HG02981 (cell line): ENCODE results near the gene ITFG1.
"Not testable (repeated sequence)": the region's sequence is repeated elsewhere in the genome, so short reads cannot be mapped to it uniquely, and the experiment has no call there.

ENCODE experiments used
- ATAC-seq: cut with Tn5 transposase; IDR thresholded peaks from one replicate; pipeline ENCODE4 v1.9.1; 2021; ENCODE audit warnings: mild to moderate bottlenecking, moderate library complexity; ENCODE audit not compliant: unreplicated experiment

ITFG1 gene

DNA sequence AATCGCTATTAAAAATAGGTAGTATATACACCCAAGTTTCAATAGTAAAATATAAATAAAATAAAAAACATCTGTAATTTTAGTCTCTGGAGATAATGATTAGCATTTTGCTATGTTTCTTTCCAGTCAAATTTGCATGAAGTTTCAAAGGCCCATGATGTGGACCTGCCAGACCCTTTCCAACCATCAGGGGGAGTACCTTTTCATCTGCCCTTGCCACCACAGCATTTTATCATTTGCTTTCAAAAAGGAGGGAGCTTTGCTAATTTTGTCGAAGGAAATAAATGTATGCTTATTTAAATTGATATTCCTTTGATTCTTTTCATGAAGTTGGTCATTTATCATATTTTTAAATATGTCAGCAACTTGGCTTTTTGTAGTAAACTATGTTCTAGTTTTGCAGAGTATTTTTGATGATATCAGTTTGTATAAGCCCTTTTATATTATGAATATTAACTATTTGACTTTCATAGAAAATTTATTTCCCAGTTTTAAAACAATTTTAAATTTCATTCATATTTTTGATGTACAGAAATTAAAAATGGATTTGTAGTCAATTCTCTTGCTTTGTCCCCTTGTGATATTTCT is 201.9 kb downstream of the ITFG1 start:
- ATAC-seq: no peak

DNA sequence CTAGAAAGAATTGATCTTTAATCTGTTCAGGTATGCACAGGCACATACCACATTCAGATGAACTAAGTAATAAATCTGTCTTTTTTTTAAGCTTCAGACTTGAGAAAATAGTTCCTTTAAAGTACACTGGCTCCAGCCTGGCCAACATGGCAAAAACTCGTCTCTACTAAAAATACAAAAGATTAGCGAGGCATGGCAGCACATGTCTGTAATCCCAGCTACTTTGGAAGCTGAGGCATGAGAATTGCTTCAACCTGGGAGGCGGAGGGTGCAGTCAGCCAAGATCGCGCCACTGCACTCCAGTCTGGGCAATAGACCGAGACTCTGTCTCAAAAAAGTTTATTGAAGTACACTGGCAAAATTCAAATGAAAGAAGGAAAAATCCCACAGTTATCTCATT is 206.1 kb downstream of the ITFG1 start:
- ATAC-seq: no peak

DNA sequence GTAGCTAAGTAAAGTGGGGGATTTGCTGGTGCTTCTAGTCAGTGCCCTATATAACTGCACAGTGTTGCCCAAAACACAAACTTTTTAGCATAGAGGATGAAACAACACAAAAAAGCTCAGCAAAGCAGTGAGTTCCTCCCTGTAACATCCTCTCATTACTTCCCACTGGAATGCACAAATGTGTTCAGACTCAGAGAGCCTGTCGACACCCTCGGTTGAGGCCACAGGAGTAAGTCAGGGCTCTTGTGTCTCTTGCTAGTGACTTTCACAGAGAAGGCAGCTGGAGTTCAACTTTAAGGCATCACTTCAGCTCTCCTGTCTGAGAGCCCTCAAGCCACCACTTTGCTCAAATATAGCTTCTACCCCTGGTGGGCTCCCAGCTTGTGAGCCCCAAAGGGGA is 209.9 kb downstream of the ITFG1 start:
- no peak for ATAC-seq

DNA sequence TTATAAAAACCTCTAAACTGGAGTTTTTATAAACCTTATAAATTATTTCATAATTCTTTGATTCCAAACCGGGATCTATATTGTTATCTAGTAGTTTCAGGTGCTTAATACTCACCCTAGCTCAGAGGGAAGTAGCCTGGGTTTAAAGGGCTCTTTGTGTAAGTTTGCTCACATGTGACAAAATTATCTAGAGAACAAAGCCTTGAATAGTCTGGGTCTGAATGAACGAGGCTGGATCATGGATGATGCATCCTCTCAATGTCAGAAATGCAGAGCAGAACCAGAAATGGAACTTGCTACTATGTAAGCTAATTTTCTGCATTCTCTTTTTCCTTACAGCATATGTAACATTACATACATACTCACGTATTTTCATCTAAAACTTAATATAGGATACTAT is 213.2 kb downstream of the ITFG1 start:
- ATAC-seq: no peak

DNA sequence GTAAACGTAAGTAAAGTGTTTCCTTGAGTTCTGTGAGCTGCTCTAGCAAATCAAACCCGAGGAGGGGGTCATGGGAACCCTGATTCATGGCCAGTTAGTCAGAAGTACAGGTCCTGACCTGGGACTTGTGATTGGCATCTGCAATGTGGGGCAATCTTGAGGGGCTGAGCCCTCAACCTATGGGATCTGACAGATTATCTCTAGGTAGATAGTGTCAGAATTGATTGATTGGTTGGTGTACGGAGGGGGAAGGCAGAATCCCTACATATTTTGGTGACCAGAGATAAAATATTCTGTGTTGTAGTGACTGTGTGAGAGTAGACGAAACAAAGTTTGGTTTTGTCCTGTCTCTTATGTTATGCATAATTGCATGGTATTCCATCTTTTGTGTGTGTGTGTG is 216.7 kb downstream of the ITFG1 start:
- ATAC-seq: no peak

DNA sequence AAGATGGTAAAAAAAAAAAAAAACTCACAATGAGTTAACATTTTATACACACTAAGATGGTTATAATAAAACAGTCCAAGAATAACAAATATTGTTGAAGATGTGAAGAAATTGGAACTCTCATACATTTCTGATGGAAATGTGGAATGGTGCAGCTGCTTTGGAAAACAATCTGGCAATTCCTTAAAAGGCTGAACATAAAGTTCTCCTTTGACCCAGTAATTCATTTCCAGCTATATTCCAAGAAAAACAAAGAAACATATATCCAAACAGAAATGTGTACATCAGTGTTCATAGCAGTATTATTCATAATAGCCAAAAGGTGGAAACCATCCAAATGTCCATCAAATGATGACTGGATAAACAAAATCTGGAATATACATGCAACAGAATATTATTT is 219.8 kb downstream of the ITFG1 start:
- ATAC-seq: no peak

DNA sequence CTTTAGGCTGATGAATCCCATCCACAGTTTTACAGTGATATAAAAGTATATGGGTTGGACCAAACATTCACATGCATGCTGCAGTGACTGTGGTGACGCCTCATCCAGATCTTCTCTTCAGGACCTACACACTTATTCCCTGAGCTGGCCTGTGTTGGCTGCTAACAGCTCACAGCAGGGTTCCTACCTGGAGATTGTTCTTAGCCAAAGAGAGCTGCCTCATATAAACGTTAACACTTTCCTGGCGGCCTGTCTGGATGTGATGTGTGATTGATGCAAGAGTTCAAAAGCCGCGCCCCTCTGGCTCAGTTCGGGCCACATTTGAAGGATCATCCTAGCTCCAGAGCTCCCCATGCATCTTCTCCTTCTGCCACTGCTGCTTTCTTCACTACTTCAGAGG is 224.1 kb downstream of the ITFG1 start:
- ATAC-seq: no peak

DNA sequence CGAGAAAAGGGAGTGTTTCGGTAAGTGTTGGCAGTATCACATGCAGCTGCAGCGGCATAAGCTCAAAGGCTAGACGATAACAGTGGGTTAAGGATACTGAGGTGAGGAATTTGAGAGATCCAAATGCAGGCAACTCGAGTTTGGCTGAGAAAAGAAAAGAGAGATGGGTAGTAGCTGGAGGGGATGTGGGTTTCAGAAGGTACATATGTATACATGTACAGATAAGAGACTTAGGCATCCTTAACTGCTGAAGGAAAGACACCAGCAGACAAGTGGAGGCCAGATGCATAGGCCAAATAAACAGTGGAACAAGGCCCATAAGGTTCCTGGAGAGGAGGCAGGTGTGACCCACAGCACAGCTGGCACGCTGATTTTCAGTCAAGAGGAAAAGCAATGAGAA is 230.6 kb downstream of the ITFG1 start:
- ATAC-seq: no peak

DNA sequence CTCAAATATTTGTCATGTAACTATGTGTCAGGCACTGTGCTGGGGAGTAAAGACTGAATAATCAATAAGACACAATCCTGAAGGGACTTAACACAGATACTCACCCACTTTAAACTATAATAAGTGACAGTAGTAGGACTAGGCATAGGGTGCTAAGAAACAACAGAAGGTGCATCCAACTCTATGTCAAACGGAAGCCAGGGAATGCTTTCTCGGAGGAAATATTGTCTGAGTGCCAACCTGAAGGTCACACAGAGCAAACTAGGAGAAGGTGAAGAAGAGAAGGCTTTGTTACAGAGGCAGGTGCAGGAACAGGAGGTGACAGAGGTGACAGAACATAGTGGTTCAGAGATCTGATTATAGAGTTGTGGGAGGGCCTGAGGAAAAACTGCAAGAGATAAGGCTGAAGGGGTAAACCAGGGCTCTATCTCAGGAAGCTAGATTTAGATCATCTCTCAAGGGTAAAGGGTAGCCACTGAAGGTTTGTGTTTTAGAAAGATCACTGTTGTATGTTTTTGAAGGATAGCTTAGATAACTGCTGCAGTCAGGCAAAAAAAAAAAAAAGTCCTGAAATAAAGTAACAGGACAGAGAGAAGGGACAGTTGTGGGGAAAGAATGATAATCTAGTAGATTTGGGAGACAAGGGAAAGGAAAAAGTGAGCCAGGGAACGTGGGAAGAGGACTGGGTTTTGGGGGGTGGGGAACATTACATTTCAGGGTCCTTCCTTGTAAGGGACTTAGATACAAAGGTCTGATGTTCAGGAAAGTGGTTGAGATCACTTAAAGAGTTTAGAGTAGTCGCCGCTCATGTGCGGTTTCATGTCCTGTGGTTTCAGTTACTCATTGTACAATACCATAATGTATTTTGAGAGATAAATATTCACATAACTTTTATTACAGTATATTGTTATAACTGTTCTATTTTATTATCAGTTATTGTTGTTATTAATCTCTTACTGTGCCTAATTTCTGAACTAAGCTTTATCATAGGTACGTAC is 231.5 kb downstream of the ITFG1 start:
- ATAC-seq: no peak

DNA sequence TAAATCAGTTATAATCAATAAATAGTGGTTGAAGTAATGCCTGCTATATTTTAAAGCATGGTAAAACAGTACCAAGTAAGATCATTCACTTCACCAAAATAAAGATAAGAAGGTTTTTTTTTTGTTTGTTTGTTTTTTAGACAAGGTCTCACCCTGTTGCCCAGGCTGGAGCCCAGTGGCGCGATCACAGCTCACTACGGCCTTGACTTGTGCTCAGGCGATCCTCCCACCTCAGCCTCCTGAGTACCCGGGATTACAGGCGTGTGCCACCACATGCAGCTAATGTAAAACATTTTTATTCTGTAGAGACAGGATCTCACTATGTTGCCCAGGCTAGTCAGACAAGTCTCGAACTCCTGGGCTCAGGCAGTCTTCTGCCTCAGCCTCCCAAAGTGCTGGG is 232.6 kb downstream of the ITFG1 start:
- ATAC-seq: no peak

DNA sequence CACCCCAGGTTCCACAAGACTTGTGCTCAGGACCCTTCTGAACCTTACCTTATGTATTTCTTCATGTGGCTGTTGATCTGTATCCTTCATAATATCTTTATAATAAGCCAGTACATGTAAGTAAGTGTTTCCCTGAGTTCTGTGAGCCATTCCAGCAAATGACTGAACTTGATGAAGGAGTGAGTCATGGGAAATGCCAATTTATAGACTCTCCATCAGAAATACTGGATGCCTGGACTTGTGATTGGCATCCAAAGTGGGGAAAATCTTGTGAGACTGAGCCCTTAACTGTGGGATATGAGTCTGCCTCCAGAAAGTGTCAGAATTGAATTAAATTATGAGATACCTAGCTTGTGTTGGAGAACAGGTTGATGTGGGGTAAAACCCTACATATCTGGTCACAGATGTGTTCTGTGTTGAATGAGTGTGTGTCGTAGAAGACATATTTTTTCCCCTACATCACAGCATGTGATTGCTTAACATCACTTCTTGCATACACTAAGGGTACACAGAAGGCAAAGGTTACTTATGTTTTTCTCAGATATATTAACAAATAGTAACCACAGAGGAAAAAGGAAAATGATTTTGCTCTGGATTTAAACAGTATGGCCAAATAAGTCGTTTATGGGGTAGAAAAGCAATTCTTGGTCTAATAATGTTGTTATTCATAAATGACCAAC is 247.0 kb downstream of the ITFG1 start:
- no peak for ATAC-seq

DNA sequence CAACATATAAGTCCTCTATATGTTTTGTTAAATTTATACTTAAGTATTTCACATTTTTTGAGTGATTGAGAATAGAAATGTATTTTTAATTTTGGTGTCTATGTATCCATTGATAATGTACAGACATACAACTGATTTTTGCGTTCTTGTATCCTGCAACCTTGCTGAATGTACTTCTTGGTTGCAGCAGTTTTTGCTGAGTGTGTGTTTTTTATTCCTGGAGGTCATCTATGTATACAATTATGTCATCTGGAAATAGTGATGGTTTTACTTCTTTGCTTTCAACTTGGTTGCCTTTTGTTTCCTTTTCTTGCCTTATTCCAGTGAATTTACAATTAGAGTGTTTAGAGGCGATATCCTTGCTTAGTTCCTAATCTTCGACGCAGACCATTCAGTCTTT is 249.6 kb downstream of the ITFG1 start:
- ATAC-seq: no peak

DNA sequence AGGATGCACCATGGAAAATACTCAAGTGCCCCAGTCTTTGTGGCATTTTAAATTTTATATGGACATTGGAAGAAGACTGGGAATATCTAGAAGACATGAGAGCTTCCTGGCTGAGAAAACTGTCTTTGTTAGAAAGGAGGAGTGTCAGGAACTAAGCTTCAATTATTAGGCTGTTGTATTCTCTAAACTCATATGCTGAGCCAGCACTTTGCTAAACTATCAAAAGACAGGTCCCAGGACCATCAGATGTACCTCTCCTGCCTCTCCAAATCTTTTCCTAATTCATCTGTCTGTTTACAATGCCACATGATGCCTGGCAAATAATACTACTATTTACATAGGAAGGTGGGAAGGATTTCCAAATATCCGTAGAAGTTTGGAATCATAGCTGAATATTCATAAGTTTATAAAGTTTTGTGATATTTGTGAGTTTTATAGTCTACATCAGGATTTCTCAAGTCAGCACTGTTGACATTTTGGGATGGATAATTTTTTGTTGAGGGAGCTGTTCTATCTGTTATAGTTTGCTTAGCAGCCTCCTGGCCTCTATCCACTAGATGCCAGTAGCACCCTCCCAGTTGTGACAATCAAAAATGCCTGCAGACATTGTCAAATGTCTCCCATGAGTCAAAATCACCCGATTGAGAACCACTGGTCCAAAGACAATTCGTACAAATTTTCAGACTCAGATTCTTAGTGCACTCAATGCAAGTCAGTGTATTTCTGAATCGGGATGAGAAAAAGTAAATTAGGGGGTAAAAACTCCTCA is 255.9 kb downstream of the ITFG1 start:
- no peak for ATAC-seq

DNA sequence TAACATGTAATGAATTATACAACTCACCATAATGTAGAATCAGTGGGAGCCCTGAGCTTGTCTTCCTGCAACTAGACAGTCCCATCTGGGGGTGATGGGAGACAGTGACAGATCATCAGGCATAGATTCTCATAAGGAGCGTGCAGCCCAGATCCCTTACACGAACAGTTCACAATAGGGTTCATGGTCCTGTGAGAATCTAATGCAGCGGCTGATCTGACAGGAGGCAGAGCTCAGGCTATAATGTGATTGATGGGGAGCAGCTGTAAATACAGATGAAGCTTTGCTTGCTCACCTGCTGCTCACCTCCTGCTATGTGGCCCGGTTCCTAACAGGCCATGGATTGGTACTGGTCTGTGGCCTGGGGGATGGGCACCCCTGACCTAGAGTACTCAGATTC is 257.4 kb downstream of the ITFG1 start:
- ATAC-seq: not testable (repeated sequence)

DNA sequence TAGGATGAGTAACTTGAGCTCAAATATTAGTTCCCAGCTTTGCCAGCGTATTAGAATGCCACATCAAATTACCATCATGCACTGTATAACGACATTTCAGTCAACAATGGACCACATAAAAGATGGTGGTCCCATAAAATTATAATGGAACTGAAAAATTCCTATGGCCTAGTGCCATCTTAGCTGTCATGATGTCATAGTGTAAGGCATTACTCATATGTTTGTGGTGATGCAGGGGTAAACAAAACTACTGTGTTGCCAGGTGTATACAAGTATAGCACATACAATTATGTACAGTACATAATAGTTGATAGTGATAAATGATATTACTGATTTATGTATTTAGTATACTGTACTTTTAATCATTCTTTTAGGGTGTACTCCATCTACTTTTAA is 262.7 kb downstream of the ITFG1 start:
- no peak for ATAC-seq

DNA sequence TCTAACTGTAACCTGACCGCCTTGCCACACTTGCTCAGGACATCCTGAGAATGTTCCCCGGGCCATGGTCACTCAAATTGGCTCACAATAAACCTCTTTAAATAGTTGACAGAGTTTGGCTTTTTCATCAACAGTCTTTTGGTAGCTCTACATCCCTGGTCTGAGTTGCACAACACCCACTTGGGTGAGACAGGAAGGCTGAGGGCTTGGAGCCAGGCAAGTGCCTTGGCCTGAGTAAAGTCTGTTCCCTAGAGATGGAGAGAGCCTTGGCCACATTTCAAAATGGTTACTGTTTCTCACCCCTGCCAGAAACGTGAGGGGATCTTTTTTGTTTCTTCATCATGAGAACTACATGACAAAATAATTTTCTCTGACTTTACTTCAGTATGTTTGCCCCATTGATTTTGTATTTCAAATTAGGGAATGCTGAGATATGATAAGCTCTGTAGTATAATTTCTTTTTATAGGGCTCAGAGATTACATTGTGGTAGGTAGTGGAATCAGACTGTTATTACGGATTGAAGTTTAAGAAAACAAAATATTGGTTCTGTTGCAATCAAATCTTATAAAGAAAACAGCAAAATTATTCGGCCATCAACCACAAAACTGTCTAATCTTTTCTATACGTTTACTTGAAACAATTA is 263.2 kb downstream of the ITFG1 start:
- ATAC-seq: no peak

DNA sequence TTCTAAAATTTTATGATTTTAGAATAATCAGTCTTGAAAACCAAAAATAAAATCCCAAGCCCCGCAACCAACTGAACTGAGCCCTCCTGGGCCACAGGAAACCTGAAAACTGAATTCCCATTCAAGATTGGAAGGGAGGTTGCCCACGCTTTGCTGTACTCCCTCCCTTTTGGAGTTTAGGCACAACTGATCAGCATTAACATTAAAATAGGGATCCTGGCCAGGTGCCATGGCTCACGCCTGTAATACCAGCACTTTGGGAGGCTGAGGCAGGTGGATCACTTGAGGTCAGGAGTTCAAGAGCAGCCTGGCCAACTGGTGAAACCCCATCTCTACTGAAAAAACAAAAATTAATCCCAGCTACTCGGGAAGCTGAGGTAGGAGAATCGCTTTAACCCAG is 264.4 kb downstream of the ITFG1 start:
- no peak for ATAC-seq

DNA sequence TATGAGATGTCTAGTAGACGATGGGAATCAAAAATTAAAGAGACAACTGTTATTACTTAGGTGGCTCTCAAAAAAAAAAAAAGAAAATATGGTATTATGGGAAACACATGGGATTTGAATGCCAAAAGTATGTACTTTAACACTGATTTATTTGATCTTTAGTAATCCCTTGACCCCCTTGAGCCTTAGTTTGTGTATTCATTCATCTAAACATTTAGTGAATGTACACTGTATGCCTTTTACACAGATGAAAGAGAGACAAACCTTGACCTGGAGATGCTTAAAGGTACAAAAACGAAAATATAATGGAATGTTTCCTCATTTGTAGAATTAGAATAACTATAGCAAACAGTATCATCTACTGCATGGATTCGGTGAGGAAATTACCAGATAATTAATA is 278.5 kb downstream of the ITFG1 start:
- no peak for ATAC-seq

DNA sequence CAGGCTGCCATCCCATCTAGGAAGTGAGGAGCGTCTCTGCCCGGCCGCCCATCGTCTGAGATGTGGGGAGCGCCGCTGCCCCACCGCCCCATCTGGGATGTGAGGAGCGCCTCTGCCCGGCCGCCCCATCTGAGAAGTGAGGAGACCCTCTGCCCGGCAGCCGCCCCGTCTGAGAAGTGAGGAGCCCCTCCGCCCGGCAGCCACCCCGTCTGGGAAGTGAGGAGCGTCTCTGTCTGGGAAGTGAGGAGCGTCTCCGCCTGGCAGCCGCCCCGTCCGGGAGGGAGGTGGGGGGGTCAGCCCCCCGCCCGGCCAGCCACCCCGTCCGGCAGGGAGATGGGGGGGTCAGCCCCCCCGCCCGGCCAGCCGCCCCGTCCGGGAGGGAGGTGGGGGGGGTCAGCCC is 279.8 kb downstream of the ITFG1 start:
- ATAC-seq: not testable (repeated sequence)

DNA sequence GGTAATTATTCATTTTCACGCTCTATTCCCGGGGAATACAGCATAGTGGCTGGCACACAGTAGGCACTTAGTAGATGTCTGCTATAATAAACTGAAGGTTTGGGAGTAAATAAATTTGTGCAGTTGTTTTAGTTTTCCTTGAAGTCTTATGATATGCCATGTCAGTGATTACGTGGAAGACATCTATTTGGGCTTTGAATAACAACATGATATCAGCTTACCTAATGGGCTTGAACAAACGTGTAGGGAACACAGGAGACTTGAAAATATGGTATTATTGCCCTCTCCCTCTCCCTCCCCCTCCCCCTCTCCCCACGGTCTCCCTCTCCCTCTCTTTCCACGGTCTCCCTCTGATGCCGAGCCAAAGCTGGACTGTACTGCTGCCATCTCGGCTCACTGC is 280.8 kb downstream of the ITFG1 start:
- ATAC-seq: no peak

DNA sequence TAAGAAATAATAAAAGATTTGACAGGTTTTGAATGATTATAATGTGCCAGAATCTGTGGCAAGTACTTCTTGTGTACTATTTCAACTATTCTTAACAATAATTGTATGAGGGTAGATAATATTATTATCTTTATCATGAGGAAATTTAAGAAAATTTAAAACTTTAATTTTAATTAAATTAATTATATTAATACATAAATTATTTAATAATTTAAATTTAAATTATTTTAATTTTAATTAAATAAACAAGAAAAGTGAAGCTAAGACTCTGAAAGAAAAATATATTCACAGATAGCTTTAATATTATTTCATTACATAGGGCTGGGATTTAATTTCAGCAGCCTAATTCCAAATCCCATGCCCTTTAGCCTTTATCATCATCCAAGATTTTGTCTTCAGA is 285.7 kb downstream of the ITFG1 start:
- ATAC-seq: no peak
